Endothelial cell (in vitro differentiated cells): ENCODE results near the gene LGMN. TPM values are rescaled to one million over a fixed set of nuclear protein-coding genes. Genes with fewer than 3 reads are reported as not detected.
"Not testable (repeated sequence)": the region's sequence is repeated elsewhere in the genome, so short reads cannot be mapped to it uniquely, and the experiment has no call there.

Experiments
- DNase-seq: peaks from one replicate; pipeline ENCODE4 v3.0.0; 2021; ENCODE audit warnings: low spot score
- H3K27ac Mint-ChIP-seq: one replicate; pipeline ENCODE4 v1.8.0; 2021; ENCODE audit warnings: mixed read lengths, inconsistent platforms; ENCODE audit not compliant: unreplicated experiment
- H3K27me3 Mint-ChIP-seq: one replicate; pipeline ENCODE4 v1.8.0; 2021; ENCODE audit warnings: mild to moderate bottlenecking, moderate library complexity, mixed read lengths, inconsistent platforms; ENCODE audit not compliant: unreplicated experiment
- H3K36me3 Mint-ChIP-seq: one replicate; pipeline ENCODE4 v1.8.0; 2021; ENCODE audit warnings: mild to moderate bottlenecking, low read depth, mixed read lengths, inconsistent platforms; ENCODE audit not compliant: unreplicated experiment
- H3K4me1 Mint-ChIP-seq: one replicate; pipeline ENCODE4 v1.8.0; 2021; ENCODE audit warnings: mild to moderate bottlenecking, mixed read lengths, inconsistent platforms; ENCODE audit not compliant: unreplicated experiment
- H3K4me3 Mint-ChIP-seq: one replicate; pipeline ENCODE4 v1.8.0; 2021; ENCODE audit warnings: mild to moderate bottlenecking, mixed read lengths, inconsistent platforms; ENCODE audit not compliant: unreplicated experiment
- H3K9me3 Mint-ChIP-seq: one replicate; pipeline ENCODE4 v1.8.0; 2021; ENCODE audit warnings: mixed read lengths, inconsistent platforms; ENCODE audit not compliant: unreplicated experiment
- total RNA-seq: library from RNA; stranded (reverse); fragmentation: NEBNext Ultra II Directional; extraction: Animal tissue kit (Norgen Biotek cat#: 25700); gene quantifications from one replicate; pipeline ENCODE4 v1.2.1, GENCODE V29; 2021; ENCODE audit not compliant: unreplicated experiment
- TF ChIP-seq, protein P1 (sequence below): fragments of 200-600 bp; sonication (generic); IDR thresholded peaks from one replicate; pipeline ENCODE4 v1.5.0; 2021; ENCODE audit warnings: antibody characterized with exemption; ENCODE audit not compliant: unreplicated experiment

LGMN gene
- total RNA-seq, 1 donor from 2014 or later, result 97.6 TPM

DNA sequence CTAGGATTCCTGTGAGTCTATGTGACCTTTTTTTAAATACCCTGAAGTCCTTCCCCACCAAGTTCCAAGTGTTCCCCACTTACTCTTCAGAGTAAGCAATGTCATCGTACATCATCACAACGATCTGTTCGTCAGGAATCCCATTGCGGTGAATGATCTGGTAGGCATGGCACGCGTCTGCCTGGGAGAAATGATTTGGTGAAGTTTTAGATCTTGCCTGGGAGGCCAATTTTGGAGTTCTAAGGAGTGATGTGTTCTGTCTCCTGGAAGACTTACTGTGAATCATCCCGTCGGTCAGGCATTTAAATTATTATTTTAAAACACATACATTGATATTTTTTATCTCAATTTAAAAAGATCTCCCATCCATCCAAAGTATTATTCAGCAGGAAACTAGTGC is 29.8 kb downstream of the LGMN start:
- TF ChIP-seq, protein P1, sequence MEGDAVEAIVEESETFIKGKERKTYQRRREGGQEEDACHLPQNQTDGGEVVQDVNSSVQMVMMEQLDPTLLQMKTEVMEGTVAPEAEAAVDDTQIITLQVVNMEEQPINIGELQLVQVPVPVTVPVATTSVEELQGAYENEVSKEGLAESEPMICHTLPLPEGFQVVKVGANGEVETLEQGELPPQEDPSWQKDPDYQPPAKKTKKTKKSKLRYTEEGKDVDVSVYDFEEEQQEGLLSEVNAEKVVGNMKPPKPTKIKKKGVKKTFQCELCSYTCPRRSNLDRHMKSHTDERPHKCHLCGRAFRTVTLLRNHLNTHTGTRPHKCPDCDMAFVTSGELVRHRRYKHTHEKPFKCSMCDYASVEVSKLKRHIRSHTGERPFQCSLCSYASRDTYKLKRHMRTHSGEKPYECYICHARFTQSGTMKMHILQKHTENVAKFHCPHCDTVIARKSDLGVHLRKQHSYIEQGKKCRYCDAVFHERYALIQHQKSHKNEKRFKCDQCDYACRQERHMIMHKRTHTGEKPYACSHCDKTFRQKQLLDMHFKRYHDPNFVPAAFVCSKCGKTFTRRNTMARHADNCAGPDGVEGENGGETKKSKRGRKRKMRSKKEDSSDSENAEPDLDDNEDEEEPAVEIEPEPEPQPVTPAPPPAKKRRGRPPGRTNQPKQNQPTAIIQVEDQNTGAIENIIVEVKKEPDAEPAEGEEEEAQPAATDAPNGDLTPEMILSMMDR, result no peak
- Mint-ChIP-seq H3K27me3 (peaks cover 3% of the 10 kb centered on the region), H3K4me1 (no peaks in the 10 kb centered on the region), H3K36me3 (peaks cover 3% of the 10 kb centered on the region), H3K27ac (no peak overlapping the region), H3K9me3 (no peaks in the 10 kb centered on the region), H3K4me3 (no peak overlapping the region)
- no peak for DNase-seq

DNA sequence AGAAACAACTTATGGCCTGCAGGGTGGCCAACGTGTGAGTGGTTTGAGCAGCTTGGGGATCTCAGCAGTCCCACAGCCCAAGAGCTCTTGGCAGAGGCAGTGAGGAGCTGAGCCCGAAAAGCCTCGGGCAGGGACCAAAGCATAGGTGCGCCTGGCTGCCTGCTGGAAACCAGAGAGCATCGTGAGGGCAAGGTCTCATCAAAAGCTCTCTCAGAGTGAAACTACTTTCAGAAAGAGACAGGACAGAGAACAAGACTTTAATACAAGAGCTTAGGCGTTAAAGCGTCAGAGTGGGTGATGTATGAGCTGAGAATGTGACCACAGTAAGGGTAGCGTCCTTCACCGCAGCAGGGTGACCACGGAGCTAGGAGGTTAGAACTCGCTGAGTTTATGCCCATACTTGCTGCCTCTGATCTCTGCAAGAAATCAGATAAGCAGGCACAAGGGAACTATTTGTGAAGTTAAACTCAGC is 30.8 kb downstream of the LGMN start:
- peaks cover 3% of the 10 kb centered on the region for H3K36me3 Mint-ChIP-seq
- peaks cover 3% of the 10 kb centered on the region for H3K27me3 Mint-ChIP-seq
- H3K9me3 Mint-ChIP-seq, result no peaks in the 10 kb centered on the region
- TF ChIP-seq, protein P1, result no peak
- H3K27ac Mint-ChIP-seq, result no peak overlapping the region
- H3K4me1 Mint-ChIP-seq, result no peaks in the 10 kb centered on the region
- DNase-seq, result no peak
- H3K4me3 Mint-ChIP-seq, result no peak overlapping the region

DNA sequence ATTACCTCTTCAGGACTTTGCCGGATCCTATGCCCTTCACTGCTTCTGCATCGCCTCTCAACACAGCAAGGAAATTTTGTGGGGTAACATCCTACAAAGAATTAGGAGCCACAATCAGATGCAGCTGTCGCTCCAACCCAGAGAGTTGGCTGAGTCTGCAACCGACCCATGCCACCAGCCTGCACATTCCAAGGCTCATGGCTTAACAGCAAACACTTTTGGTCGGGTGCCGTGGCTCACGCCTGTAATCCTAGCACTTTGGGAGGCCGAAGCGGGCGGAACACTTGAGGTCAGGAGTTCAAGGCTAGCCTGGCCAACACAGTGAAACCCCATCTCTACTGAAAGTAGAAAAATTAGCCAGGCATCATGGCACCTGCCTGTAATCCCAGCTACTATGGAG is 32.3 kb downstream of the LGMN start:
- H3K27me3 Mint-ChIP-seq, result peaks cover 3% of the 10 kb centered on the region
- no peaks in the 10 kb centered on the region for H3K4me1 Mint-ChIP-seq
- DNase-seq, result no peak
- no peak overlapping the region for H3K4me3 Mint-ChIP-seq
- H3K9me3 Mint-ChIP-seq, result no peaks in the 10 kb centered on the region
- no peak overlapping the region for H3K27ac Mint-ChIP-seq
- TF ChIP-seq, protein P1, result no peak
- peaks cover 13% of the 10 kb centered on the region for H3K36me3 Mint-ChIP-seq

DNA sequence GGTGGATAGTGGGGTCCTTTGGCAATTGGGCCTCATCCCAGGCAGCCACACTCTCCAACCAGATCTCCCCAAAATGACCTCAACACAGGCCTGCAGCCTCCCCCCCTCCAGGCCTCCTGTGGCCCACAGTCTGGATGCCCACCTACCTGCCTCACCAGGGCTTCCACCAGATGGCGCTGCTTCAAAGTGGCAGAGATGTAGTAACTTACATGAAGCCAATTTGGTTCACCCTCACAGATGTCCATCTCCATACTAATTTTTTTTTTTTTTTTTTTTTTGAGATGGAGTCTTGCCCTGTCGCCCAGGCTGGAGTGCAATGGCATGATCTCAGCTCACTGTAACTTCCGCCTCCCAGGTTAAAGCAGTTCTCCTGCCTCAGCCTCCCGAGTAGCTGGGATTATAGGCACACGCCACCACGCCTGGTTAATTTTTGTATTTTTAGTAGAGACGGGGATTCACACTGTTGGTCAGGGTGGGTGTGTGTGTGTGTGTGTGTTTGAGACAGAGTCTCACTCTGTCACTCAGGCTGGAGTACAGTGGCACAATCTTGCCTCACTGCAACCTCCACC is 33.6 kb downstream of the LGMN start:
- H3K27me3 Mint-ChIP-seq, H3K27ac Mint-ChIP-seq, H3K9me3 Mint-ChIP-seq, H3K4me1 Mint-ChIP-seq, H3K4me3 Mint-ChIP-seq: not testable (repeated sequence)
- H3K36me3 Mint-ChIP-seq, result peaks cover 22% of the 10 kb centered on the region
- TF ChIP-seq, protein P1, result peak; percentile 69
- peak; percentile 85 for DNase-seq

DNA sequence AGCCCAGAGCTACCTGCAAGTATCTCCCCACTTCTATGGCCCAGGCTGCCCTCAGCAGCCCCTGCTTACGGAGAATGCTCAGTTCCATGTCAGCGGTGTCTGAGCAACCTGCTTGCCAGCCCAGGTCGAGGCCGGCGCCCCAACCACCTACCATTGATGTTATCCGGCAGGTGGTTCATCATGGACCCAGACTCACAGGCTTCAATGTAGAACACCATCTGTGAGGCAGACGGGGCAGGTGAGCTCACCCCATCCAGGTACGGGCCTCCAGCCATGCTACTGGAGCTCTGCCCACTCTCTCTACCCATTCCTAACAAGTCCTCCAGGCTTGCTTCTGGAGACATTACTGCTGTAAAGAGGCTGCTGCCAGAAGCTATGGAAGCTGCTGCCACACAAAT is 35.8 kb downstream of the LGMN start:
- H3K4me3 Mint-ChIP-seq, result no peak overlapping the region
- TF ChIP-seq, protein P1, result no peak
- H3K27me3 Mint-ChIP-seq, result no peaks in the 10 kb centered on the region
- no peaks in the 10 kb centered on the region for H3K4me1 Mint-ChIP-seq
- no peaks in the 10 kb centered on the region for H3K9me3 Mint-ChIP-seq
- H3K27ac Mint-ChIP-seq, result no peak overlapping the region
- DNase-seq, result no peak
- peaks cover 26% of the 10 kb centered on the region for H3K36me3 Mint-ChIP-seq
